NCI-H526 treated with DMSO at 0.1 percent for 48 hours (cell line): ENCODE results near the gene HSPA9.
"Not testable (repeated sequence)": the region's sequence is repeated elsewhere in the genome, so short reads cannot be mapped to it uniquely, and the experiment has no call there.

Experiments
- DNase-seq: peaks from one replicate; lab custom pipeline; 2025; lab: John Stamatoyannopoulos, UW

The HSPA9 gene

GRCh38 chr5:138529812-138530211 lies 45.4 kb downstream of the HSPA9 start:
- no peak for DNase-seq

- no peak for DNase-seq
Measured at GRCh38 chr5:138528744-138529469, 46.3 kb downstream of the HSPA9 start.

- DNase-seq = no peak
Measured at GRCh38 chr5:138528208-138528607, 47.0 kb downstream of the HSPA9 start.

- DNase-seq = no peak
Measured at GRCh38 chr5:138527170-138527569, 48.0 kb downstream of the HSPA9 start.

GRCh38 chr5:138523406-138523805 lies 51.8 kb downstream of the HSPA9 start:
- no peak for DNase-seq

GRCh38 chr5:138520971-138521370 lies 54.2 kb downstream of the HSPA9 start:
- no peak for DNase-seq

- DNase-seq = no peak
Measured at GRCh38 chr5:138517437-138517836, 57.8 kb downstream of the HSPA9 start.

GRCh38 chr5:138515556-138516245 lies 59.5 kb downstream of the HSPA9 start:
- no peak for DNase-seq

GRCh38 chr5:138514021-138514420 lies 61.2 kb downstream of the HSPA9 start:
- no peak for DNase-seq

GRCh38 chr5:138508958-138509357 lies 66.2 kb downstream of the HSPA9 start:
- no peak for DNase-seq

- DNase-seq = not testable (repeated sequence)
Measured at GRCh38 chr5:138507485-138507884, 67.7 kb downstream of the HSPA9 start.

- DNase-seq = no peak
Measured at GRCh38 chr5:138506370-138507306, 68.6 kb downstream of the HSPA9 start.

GRCh38 chr5:138504799-138505198 lies 70.4 kb downstream of the HSPA9 start:
- DNase-seq = no peak
